HCEC 1CT (cell line): ENCODE data around the gene CD84.
"Not testable (repeated sequence)": the region's sequence is repeated elsewhere in the genome, so short reads cannot be mapped to it uniquely, and the experiment has no call there.

Experiments used
- DNase-seq: peaks from one replicate; pipeline ENCODE4 v3.0.0-alpha.2; 2017

The CD84 gene, protein sequence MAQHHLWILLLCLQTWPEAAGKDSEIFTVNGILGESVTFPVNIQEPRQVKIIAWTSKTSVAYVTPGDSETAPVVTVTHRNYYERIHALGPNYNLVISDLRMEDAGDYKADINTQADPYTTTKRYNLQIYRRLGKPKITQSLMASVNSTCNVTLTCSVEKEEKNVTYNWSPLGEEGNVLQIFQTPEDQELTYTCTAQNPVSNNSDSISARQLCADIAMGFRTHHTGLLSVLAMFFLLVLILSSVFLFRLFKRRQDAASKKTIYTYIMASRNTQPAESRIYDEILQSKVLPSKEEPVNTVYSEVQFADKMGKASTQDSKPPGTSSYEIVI

DNA sequence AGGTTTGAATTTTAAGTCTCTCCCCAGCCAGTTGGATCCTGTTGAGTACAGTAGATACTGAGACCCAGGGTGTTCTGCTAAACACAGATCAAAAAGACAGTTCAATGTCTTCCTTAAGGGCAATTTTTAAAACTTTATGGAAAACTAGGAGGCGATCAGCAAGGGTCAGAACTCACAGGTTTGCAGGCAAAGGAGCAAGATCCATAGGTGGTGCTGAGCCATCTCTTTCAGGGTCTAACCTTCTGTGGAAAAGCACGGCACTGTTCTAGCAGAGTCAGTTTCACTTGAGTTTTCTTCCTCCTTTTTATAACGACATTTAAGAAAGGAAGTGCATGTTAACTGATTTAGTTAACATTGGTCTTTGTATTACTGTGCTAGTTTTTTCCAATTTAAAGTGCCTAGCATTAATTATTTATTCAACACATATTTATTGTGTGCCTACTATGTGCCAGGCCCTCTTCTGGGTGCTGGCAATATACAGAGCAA, at the start of gene CD84:
TSS of gene CD84 (minus strand) at position 281 of the 486 bp plus-strand sequence. CDS start at position 222, 59 bp downstream.
- DNase-seq: no peak

DNA sequence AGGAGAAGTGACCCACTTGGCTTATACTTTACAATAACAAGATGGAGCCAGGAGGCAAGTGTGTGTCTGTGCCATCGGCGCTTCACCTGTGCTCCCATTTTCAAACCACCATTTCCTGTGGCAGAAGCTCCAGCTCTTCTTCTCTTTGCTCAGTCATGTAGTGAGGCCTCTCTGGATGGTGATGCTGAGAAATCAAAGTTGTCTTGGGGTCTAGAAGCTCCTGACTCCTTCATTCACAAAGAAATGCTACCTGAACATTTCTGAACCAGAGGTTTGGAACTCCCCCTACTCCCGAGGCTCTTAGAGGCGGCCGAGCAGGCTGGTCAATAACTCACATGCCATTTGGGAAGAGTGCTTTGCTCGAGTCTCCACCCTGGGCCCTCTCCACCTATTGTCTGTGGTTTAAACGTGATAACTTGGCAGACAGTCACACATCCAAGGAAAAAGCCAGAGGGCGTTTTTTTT, 49.5 kb upstream of the CD84 start:
- no peak for DNase-seq

DNA sequence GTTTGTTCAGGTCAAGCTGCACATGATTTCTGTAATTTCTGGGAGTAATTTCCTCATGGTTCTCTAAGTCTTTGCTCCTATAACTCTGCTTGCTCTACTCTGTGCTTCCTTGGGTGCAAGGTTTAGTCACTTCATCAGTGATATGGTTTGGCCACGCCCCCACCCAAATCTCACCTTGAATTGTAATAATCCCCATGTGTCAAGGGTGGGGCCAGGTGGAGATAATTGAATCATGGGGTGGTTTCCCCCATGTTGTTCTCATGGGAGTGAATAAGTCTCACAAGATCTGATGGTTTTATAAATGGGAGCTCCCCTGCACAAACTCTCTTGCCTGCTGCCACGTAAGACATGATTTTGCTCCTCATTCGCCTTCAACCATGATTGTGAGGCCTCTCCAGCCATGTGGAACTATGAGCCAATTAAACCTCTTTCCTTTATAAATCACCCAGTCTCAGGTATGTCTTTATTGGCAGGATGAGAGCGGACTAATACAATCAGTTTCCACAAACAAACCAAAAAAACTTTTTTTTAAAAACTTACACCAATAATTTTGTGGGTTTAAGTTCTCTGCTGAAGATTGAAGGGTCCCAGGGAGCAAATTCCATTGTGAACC, 48.5 kb upstream of the CD84 start:
- not testable (repeated sequence) for DNase-seq

DNA sequence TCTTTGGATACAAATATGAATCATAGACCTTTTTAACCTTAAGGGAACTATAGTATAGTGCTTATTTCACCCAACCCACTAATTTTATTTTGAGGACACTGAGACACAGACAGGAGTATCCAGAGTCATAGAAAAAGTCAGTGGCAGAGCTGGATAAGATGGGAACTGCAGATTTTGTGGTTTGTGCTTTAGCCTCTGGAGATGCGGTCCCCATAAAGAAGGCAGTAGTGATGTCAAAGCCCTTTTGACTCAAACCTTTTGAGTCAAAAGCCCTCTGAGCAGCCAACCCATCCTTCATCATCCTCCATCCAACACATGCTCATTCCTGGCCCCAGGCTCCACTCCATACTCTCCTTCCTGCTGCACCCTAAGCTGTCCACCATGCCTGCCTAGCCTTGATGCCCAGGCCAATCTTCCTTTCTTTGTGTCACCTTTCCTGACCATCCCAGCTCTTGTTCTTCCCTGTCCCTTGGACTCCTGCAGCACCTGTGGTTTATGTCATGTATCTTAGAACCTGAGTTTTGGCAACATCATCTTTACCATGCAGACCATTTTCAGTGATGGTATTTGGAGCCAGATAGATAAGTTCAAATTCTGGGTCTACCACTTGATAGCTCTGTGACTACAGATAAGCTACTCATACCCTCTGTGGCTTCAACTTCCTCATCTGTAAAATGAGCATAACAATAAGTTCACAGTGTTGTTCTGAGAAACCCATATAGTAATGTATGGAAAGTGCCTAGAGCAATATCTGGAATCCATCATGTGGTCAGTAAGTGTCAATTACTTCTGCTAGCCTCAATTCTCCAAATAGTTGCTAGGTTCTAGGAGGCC, 47.4 kb upstream of the CD84 start:
- DNase-seq: no peak

DNA sequence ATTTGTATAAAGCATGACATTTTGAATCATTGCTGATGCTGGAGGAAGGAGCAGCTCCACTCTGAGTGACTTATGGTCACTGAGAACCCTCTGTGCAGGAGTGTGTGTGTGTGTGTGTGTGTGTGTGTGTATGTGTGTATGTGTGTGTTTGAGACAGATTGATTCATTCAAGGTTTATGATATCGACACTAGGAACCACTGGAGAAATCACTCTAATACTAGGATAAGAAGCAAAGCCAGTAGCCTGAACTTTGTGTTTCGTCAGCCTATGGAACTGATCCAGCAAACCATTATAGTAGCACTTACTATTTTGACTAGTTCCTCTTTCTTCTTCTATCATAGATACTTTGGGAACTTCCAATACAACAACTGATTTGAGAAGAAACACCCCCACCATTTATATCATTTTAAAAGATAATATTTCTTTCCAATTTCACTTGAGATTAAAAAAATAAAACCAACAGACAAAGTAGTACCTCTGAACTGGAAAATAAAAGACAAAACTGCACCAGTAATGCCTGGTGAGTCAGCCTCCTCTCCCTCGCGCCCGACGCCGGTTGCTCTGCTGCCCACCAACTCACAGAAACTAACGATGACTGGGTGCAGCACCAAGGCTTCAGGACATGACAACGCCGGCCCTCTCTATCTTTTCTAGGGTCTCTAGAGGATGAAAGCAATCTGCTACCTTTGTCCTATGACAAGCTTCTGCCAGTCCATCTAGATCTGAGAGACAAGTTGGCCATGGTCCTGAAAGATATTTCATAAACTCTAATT, 46.6 kb upstream of the CD84 start:
- no peak for DNase-seq

DNA sequence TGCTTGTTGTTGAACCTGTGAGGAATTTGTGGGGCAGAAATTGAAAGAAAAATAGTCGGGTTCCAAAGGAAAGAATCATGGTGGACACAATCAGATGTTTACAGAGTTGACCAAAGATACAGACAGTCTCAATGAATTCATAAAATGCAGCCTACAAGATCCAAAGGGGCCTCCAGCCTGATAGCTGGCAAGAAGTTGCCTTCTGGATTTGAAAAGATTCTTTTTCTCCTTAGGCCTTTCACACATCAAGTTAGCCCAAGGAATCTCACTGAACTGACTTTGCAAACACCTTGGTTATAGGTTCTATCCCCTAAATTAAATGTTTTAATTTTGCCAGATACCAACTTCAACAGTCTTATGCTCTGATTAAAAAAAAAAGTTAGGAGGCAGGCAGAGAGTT, 46.0 kb upstream of the CD84 start:
- DNase-seq: no peak

DNA sequence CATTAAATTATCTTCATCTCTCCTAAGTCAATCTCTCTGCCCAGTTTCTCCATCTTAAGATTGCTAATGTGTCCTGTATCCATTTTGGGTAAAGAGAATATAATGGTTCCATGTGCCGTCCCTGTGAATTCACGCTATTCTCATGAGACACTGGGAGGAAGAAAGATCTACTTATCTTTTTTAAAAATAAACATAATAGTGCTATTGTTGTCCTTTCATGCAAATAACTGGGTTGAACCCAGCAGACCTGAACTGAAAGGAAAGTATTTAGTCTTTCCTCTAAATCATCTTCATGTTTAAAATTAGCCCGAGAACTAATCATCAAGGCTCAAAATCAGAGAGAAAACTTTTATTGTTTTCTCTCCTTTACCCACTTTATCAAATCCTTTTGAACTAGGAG, 45.2 kb upstream of the CD84 start:
- DNase-seq: no peak

DNA sequence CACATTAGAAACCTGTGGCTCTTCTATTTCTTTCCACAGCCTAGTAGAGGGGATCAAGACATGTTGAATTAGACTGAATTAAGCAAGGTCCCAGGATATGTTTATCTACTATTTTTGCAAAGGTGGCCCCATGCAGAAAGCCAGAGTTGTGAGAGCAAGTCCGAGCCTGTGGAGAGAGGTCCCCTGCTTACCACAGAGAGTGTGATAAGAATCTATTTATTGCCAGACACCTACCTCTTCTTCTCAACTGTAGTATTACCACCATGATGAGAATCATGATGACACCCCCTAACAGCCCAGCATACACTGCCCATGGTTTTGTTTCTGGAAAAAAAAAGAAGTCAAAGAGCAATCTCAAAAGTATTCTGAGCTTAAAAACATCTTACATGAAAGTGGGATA, 44.6 kb upstream of the CD84 start:
- DNase-seq: no peak

DNA sequence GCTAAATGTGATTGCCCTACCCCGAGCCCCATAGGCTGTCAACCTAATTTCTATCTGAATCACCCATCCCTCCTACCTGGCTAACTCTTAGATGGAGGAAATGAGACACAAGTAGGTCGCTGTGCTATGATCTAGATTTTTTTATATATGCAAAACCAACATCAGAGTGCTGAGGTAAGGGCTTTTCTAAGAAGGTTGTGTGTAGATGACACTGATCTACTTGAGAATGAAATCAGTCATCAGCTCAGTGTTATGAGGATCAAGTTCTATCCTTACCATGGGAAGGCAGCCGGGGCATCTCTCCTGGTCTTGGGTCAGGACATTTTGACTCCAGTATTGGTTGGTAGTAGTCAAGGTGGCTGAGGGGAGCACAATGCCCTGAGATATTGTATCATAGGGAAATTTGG, 43.9 kb upstream of the CD84 start:
- no peak for DNase-seq

DNA sequence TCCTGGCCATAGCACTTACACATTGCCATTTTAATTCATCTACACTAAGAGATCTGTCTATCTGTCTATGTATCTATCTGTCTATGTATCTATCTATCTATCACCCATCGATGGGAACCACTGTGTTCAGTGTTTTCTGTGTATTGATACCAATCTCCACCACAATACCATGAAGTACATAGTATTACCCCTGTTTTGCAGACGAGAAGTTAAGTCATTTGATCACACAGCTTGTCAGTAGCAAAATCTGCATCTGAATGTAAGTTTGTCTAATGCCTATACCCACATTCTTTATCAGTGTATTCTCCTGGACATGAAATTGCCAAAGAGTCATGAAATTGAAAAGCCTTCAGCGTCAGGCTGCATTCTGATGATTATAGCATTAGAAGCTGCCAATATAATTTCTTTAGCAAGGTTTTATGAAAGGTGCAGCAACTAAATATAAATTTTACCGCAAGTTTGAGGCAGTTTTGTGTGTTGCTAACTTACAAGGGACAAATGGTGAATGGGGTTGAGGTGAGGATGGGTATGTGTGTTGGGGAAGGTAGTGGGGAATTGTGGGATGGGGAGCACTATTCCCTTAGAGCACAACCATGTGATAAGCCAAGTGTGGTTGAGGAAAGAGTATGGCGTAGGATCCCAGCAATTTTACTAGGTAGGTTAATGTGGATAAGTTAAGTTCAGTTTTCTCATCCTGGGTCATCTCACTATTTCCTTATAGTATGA, 43.4 kb upstream of the CD84 start:
- DNase-seq: no peak

DNA sequence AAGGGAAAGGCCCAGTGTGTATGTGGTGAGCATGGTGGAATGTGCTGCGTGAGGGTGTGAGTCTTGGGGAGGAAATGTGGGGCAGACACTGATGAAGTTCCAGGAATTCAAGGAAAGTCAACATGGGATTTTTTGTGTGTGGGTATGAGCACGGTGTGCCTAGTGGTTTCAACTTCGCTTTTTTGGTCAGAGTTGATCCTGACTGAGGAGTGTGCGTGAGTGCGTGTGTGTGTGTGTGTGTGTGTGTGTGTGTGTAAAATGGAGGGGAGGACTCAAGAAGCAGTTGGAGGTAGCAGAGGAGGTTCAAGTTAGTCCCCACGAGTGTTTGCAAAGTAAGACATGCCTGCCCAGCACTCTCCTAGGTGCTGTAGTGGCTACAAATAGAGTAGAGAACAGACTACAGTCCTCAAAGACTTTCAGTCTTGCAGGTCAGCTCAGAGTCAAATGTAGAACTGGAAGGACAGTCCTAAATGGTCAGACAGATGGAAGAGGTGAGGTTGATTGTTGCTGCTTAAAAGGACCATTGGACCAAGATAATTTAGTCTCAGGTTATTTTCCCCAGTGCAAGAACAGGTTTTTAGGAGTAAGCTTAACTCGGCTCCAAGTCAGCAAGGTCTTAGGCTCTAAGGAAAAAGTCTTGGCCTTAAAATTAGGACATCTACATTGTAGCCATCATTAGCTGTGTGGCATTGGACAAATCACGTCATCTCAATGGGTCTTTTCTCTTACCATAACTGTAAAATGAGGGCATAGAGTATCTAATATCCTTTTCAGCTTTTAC, 42.5 kb upstream of the CD84 start:
- DNase-seq: no peak

DNA sequence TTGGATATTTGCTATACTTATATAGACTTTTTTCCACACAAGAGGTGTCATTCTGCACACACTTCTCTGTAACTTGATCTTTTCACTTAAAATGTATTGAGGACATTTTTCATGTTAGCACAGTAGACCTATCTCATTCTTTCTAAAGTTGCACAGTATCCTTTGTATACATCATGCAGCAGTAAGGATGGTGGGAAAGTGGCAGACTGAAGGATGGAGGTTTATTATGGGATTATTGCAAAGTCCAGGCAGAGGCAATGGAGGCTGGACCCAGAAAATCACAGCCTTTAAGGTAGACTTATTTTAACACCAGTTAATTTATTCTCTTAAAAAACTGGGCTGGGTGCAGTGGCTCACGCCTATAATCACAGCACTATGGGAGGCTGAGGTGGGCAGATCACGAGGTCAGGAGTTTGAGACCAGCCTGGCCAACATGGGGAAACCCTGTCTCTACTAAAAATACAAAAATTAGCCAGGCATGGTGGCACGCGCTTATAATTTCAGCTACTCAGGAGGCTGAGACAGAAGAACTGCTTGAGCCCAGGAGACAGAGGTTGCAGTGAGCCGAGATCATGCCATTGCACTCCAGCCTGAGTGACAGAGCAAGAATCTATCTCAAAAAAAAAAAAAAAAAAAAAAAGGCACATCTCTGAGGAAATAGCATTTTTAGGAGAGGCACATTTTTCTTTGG, 41.8 kb upstream of the CD84 start:
- DNase-seq: no peak

DNA sequence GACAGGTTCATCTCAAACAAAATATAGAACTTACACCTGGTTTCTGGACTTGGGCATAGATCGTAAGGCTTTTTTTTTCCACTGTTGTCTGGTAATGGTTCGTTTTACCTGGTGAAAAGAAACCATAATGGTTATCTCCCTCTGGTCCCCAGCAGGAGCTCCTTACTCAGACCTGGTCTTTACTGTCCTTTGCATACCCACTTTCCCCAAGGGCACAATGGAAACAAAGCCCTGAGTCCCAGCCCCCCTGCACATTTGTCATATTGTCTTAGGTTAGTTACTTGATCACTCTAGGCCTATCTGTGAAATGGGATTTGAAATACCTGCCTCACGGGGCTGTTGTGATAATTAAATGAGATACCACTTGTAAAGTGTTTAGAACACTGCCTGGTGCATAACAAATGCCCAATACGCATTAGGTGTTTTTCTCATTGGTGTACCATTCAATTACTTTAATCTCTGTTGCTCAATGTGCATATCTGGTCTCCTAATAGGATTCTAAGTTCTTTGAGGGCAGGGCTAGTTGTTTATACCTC, 40.5 kb upstream of the CD84 start:
- no peak for DNase-seq

DNA sequence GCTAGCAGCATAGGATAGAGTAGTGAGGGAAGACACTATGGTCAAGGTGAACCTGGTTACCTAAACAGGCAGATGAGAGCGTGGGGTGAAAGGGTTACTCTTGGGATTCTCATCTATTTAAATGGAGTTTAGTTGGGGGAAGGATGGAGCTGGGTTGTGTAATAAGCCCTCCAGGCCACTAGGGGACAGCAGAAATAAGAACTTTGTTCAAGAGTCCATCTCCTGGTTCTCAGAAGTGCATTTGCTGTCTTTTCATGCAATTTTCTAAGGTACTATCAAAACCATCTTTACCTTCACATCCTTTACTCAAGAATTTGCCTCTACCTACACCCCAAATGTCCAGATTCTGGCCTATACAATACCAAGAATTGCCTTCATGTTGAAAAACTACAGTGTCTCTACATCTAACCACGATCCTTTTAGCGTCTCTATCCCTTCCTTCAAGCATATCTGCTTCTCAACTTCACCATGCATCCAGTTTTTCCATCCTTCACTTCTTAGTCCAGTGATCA, 39.5 kb upstream of the CD84 start:
- no peak for DNase-seq

DNA sequence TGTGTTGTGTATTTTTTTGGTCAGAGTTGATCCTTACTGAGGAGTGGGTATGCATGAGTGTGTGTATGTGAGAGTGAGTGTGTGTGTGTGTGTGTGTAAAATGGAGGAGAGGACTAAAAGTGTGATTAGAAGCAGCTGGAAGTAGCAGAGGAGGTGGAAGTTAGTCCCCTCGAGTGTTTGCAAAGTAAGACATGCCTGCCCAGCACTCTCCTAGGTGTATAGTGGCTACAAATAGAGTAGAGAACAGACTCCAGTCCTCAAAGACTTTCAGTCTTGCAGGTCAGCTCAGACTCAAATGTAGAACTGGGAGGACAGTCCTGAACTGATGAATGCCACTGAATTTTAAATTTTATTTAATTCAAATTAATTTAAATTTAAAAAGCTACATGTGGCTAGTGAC, 39.0 kb upstream of the CD84 start:
- no peak for DNase-seq

DNA sequence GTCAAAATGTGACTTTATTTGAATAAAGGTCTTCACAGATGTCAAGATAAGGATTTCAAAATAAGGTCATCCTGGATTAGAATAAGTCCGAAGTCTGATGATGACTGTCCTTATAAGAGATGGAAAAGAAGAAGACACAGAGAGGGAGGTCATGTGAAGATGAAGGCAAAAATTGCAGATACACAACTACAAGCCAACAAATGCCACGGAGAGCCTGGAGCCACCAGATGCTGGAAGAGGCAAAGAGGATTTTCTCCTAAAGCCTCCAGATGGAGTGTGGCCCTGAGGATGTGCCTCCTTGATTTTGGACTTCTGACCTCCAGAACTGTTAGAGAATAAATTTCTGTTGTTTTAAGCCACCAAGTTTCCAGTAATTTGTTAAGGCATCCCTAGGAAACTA, 36.4 kb upstream of the CD84 start:
- DNase-seq: no peak

DNA sequence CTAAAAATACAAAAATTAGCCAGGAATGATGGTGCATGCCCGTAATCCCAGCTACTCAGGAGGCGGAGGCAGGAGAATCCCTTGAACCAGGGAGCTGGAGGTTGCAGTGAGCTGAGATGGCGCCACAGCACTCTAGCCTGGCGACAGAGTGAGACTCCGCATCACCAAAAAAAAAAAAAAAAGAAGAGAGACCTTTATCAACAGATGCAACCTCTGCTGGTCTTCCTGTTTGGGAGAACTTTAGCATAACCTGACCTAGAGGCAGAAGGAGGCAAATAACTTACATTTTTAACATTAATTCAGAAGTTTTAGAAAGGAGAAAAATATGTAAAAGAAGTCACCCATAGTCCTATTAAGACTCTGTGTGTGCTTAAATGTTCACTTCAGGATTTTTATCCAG, 35.1 kb upstream of the CD84 start:
- DNase-seq: no peak

DNA sequence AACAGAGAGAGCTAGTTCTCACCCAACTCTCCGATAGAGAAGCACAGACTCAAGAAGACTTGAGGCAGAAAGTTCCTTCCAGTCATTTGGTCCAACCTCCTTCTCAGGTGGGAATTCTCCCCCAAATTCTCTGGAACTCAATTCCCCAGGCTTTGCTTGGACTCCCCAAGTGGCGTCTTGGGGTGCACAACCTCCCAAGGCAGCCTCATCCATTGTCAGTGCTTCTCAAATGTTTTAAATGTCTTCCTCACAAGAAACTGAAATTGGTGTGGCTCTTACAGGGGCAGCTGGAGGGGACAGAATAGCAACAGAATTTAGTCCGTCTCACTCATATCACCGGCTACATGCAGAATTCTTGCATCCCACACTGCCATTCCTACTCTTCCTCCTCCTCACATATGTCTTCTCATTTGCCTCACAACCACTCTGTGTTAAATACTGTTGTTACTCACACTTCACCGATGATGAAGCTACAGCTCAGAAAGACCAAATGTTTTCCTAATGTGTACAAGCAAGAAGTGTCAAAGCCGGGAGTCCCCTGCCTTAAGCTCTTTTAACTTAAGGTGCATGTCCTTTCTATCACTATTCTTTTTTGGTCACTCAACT, 33.4 kb upstream of the CD84 start:
- DNase-seq: no peak

DNA sequence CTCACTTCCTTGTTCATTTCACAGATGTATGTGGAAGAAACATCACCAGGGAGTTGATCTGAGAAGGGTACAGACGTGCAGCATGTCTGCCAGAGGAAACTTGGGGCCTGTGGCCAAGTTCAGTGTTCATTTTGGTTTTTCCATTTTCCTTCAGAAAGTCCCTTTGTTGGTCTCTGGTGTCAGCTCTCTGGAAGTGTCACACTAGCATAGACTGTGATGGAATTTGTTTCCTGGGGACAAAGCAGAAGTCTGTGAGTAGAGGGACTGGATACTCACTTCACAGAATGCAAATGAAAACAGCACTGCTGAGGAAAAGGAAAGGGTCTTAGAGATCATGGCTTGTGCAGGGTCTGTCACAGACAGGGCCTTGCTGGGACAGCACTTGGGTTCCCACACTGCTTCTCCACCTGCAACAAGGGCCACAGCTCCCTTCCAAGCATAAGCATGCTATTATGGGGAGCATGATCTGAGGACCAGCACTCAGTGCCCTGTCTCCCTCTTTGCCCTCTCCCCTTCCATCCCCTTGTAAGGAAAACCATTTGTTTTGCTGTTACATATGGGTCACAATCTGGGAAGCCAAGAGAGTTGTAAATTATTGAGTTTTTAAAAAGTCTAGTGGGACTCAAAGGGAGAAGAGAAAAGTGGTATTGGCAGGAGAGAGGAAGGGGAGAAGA, 31.4 kb upstream of the CD84 start:
- no peak for DNase-seq
